Left colon (tissue), 2 donors: Measurements from ENCODE around the gene SLC25A47. TPM values are rescaled to one million over a fixed set of nuclear protein-coding genes. Genes with fewer than 3 reads are reported as not detected.
"Not testable (repeated sequence)": the region's sequence is repeated elsewhere in the genome, so short reads cannot be mapped to it uniquely, and the experiment has no call there.

Experiments used
- ATAC-seq: fragments of 200-7000 bp; cut with Tn5 transposase; one replicate; pipeline ENCODE4 v1.9.1; 2020; ENCODE audit warnings: mild to moderate bottlenecking, moderate library complexity
- DNase-seq, 2 donors: peaks; one replicate each; pipeline ENCODE4 v3.0.0-alpha.2; 2020
- intact Hi-C, 2 donors: fragments of 100-400 bp; cut with DNase I in 1 of 2; cut with micrococcal nuclease in 1 of 2; formaldehyde crosslinking; loops; one replicate each; pipeline versions ENCODE4 v1.11.2 to v1.14.0; 2022; cut with DNase I, micrococcal nuclease
- long read RNA-seq: library from polyadenylated mRNA; unstranded; transcript quantifications from one replicate; pipeline ENCODE4 v2.0.0, GENCODE V29; 2021
- total RNA-seq, 2 donors: library from RNA; stranded (reverse); fragmentation: NEBNext Ultra II Directional; extraction: Animal tissue kit (Norgen Biotek cat#: 25700); gene quantifications; one replicate each; pipeline ENCODE4 v1.2.1, GENCODE V29; 2021
- donor health status: DM: no; HTN: no; CAD: no.
- donor health status: DM: yes; HTN: yes; CAD: no.

SLC25A47 gene
- under 1 TPM in 1 of 2 donors, not detected in 1; 0.28 TPM for total RNA-seq
- long read RNA-seq, result 0 reads

GRCh38 chr14:100323121-100323941, at the start of gene SLC25A47:
Gene SLC25A47 (plus strand): TSS chr14:100323339. CDS start chr14:100323415, 76 bp downstream.
- intact Hi-C loops, result no loop called here
- DNase-seq (no peak), ATAC-seq (no peak)

GRCh38 chr14:100274250-100274649, 48.9 kb upstream of the SLC25A47 start:
- ATAC-seq (no peak), DNase-seq (no peak)
- intact Hi-C loops, result no loop called here

GRCh38 chr14:100275214-100275613, 47.9 kb upstream of the SLC25A47 start:
- intact Hi-C loops, result no loop called here
- ATAC-seq (no peak), DNase-seq (no peak)

- ATAC-seq, result no peak
- DNase-seq, result no peak
- intact Hi-C loops, result no loop called here
These were observed 44.4 kb upstream of the SLC25A47 start for GRCh38 chr14:100278702-100279101.

GRCh38 chr14:100279133-100279532, 44.0 kb upstream of the SLC25A47 start:
- no peak for DNase-seq
- ATAC-seq, result no peak
- intact Hi-C loops, result no loop called here

- intact Hi-C loops, result no loop called here
- DNase-seq (no peak), ATAC-seq (no peak)
These were observed 43.6 kb upstream of the SLC25A47 start for GRCh38 chr14:100279563-100279962.

GRCh38 chr14:100281286-100282082, 41.7 kb upstream of the SLC25A47 start:
- no peak for ATAC-seq
- DNase-seq, result no peak
- intact Hi-C loops, result no loop called here

- ATAC-seq, result no peak
- intact Hi-C loops, result no loop called here
- DNase-seq, result no peak
These were observed 41.1 kb upstream of the SLC25A47 start for GRCh38 chr14:100282083-100282350.

GRCh38 chr14:100282766-100283419, 40.2 kb upstream of the SLC25A47 start:
- intact Hi-C loops, result no loop called here
- ATAC-seq, result no peak
- peak in 1 of 2 donors; percentile 2 for DNase-seq

GRCh38 chr14:100283436-100283835, 39.7 kb upstream of the SLC25A47 start:
- peak in 1 of 2 donors; percentile 1 for DNase-seq
- intact Hi-C loops, ATAC-seq: not testable (repeated sequence)

- DNase-seq (peak in 1 of 2 donors; percentile 12), ATAC-seq (no peak)
- intact Hi-C loops, result no loop called here
These were observed 38.9 kb upstream of the SLC25A47 start for GRCh38 chr14:100283984-100284881.

GRCh38 chr14:100285021-100285912, 37.9 kb upstream of the SLC25A47 start:
- intact Hi-C loops, result no loop called here
- peak; percentile 62 to 75 for DNase-seq
- peak; percentile 92 for ATAC-seq

GRCh38 chr14:100285913-100286400, 37.2 kb upstream of the SLC25A47 start:
- intact Hi-C loops, result no loop called here
- ATAC-seq (no peak), DNase-seq (no peak)

- no peak for ATAC-seq
- intact Hi-C loops, result no loop called here
- DNase-seq, result peak; percentile 6 to 19
These were observed 36.5 kb upstream of the SLC25A47 start for GRCh38 chr14:100286484-100287191.

GRCh38 chr14:100287202-100287997, 35.7 kb upstream of the SLC25A47 start:
- DNase-seq (no peak), ATAC-seq (no peak)
- intact Hi-C loops, result no loop called here

- ATAC-seq, intact Hi-C loops: not testable (repeated sequence)
- peak in 1 of 2 donors; percentile 20 for DNase-seq
These were observed 35.2 kb upstream of the SLC25A47 start for GRCh38 chr14:100287998-100288295.
